ENCODE results near the gene EXTL1.

Gene EXTL1

DNA sequence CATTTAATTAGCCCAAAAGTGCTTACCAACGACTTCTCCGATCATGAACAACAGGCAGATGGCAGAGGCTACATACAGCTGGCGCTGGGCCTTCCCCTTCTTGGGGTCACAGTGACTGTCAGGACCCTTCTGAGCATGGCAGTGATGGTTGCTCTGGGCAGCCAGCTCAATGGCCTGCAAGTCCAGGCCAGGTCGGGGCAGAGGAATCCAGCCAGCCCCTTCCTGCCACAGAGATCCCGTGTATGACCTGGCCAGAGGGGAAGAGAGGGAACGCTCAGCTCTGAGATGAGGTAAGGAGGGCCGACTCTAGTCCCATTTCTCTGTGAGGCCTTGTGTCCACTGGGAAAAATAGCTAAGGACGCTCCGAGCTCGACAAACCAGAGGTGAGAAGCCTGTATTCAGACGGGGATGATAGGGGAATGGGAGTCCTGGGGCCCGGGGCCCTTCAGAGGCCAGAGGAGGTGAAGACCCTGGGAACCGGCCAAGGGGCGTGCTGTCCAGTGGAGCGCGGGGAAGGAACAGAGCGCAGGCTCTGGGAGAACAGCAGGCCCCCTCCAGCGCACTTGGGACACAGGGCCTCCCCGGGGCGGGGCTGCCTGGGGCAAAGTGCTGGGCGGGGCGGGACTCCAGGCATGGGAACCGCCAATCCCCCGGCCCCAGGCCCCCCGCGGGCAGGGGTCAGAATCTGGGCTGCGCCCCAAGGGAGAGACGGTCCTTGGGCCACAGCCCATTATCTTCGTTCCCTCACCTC, 23.6 kb downstream of the EXTL1 start:
- DNase-seq, result no peak

DNA sequence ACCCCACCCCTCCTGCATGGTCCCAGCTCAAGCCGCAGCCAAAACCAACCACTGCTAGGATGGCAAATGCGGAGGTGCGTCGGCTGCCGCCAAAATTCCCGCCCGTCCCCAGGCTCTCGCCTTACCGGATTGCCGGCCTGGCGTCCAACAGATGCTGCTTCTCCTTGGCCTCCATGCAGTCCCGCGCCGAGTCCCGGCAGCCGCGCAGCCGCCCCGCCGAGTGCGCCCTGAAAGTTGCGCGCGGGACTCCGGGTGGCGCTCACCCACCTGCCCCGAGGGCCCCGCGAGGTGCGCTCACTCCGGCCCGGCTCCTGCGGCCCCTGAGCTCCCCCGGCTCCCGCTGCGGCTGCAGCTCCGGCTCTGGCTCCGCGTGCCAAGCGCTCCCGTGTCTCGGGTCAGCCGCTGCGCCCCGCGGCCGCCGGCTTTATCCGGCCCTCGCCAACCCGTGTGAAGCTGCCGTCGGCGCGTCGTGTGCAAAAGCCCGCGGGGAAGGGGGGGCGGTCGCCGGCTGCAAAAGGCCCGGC, 24.2 kb downstream of the EXTL1 start, which contains the start of gene SLC30A2:
TSS of gene SLC30A2 (minus strand) at position 397 of the 524 bp plus-strand sequence. CDS start at position 175, 222 bp downstream.
- no peak for DNase-seq

GRCh38 chr1:26046246-26047095, 24.9 kb downstream of the EXTL1 start:
- DNase-seq, result no peak

- no peak for DNase-seq
These were observed 25.8 kb downstream of the EXTL1 start for GRCh38 chr1:26047278-26047874.

- no peak for DNase-seq
These were observed 28.1 kb downstream of the EXTL1 start for GRCh38 chr1:26049531-26050247.

DNA sequence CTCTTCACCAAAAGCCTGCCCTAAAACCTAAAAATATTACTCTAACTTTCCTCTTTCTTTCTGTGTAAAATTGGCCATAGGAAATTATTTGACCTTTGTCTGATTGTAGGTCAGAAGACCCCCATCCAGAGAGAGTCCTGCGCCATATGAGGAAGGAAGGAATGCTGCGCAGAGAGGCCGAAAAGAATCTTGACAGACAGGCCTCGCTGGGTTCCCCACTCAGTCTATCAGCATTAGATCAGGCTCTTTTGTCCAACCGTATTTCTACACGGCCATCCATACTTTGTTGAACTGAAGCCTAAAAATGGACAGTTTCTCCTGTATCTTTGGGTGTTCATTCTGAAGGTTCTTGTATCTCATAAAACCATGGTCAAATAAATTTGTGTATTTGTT, 28.7 kb downstream of the EXTL1 start:
- no peak for DNase-seq

DNA sequence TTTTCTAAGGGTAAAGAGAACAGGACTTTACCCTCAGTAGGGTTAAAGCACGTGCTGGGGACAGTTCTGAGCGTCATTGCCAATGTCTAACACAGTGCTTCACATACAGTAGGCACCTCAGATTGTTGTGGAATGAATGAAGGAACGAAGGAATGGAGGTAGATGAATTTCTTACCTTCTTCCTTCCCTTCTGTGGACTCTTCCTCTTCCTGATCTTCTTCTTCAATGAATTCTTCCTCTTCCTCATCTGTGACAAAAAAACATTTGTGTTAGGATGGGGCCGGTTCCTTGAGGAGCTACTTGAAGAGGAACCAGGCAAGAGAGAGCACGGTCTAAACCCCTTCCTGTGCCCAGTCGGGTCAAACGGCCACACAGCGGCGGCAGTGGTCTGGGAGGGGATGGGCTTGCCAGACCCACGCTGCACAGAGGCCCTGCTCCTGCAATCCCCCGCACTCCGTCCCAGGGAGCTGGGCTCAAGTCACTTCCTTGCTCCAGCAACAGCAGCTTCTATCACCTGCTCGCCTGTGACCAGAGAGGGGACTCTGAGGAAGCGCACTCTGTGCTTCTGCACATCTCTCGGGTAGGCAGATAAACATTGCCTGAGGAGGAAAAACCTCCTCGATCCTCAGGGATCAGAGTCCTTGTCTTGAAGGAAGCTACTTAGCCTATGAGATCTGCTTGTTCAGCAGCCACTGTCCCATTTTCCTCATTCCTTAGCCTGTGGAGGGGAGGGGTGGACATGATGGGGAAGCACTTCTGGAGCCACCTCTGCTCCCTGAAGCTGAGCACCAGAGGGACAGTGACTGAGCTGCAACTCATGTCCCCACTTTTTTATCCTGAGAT, 32.4 kb downstream of the EXTL1 start:
- DNase-seq, result no peak

- DNase-seq, result no peak
These were observed 33.5 kb downstream of the EXTL1 start for GRCh38 chr1:26055041-26055440.

- DNase-seq, result no peak
These were observed 35.6 kb downstream of the EXTL1 start for GRCh38 chr1:26057189-26057588.

DNA sequence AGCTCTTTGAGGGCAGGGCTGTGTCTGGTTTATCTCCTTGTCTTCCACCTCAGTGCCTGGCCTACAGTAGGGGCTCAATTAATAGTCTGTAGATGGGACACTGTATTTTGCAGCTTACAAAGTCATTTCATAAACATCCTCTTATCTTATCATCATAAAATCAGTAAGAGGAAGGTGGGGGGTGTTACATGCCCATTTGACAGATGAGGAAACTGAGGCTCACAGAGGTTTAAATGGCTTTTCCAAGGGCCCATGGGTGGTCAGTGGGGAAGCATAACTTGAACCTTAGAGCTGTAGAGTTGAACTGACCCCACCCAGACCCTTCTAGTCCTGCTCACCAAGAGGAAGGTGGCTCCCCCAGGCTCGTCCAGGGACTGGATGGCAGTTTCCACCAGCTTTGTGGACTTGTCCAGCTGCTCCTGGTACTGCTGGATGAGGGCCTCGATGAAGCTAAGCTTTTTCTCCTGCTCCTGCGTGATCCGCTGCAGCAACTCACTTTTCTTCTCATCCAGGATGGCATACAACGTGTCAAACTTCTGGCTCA, 36.5 kb downstream of the EXTL1 start:
- no peak for DNase-seq

GRCh38 chr1:26059906-26060305, 38.3 kb downstream of the EXTL1 start:
- DNase-seq, result no peak

GRCh38 chr1:26060832-26061574, 39.4 kb downstream of the EXTL1 start:
- DNase-seq, result no peak

GRCh38 chr1:26064553-26064952, 43.0 kb downstream of the EXTL1 start:
- DNase-seq, result no peak

DNA sequence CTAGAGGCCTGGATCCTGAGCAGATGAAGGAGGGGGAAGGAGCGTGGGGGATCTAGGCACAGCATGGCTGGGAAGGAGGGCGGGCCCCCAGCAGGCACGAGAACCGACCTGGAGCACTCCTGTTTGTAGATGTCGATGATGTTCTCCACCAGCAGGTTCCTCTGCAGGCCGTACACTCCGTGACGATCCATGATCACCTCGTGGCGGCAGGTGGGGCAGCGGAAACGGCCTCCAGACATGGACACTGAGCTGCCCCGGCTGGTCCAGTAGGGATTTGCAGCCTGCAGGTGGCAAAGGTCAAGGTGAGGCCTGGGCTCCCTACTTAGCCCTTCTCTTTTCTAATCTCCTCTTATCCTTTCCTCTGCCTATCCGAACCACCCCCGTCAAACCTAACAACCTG, 44.6 kb downstream of the EXTL1 start:
- no peak for DNase-seq

DNA sequence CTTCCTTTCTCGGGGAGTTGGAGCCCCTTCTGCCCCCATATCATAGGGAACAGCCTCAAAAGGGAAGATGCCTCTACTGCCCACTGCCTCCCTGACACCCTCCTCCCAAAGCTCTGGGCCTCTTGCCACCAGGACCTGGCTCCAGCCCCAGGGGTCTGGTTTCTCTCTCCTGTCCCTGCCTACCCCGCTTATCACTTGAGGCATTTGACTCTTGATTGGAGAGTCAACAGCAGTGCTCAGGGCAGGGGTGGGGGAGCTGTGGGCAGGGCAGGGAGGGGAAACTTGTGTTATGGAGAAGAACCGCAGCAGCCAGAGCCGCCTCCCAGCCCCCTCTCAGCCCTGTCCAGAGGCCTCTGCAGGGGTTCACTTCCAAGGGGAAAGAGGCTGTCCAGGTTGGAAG, 45.3 kb downstream of the EXTL1 start:
- DNase-seq, result no peak

GRCh38 chr1:26067432-26067911, 45.9 kb downstream of the EXTL1 start, which contains the start of gene TRIM63:
TSS of gene TRIM63 (minus strand) at chr1:26067630. CDS start at chr1:26067494, 136 bp downstream.
- no peak for DNase-seq

DNA sequence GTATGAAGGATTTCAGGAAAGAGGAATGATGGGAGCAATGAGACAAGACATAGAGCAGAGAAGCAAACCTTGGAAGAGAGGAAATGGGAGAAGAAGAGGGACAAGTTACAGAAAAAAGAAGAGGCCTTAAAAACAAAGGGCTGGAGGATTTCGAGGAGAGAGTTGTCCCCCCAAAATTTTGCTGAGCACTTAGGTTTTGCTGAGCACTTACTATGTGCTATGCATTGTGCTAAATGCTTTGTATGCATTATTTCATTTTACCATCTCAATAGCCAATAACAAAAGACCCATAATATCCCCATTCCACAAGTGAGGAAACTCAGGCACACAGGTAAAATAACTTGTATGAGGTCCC, 48.3 kb downstream of the EXTL1 start:
- DNase-seq, result no peak

- no peak for DNase-seq
These were observed 48.9 kb downstream of the EXTL1 start for GRCh38 chr1:26070296-26070962.

- DNase-seq, result no peak
These were observed 49.4 kb downstream of the EXTL1 start for GRCh38 chr1:26070963-26071342.

GRCh38 chr1:26072305-26072704, 50.7 kb downstream of the EXTL1 start:
- DNase-seq, result no peak

All from NCI-H187 (cell line).